CD4-positive, alpha-beta T cell treated with Interleukin-17A for 1 hour (primary cell): Measurements from ENCODE around the gene SYNE1.
"Not testable (repeated sequence)": the region's sequence is repeated elsewhere in the genome, so short reads cannot be mapped to it uniquely, and the experiment has no call there.

Source experiments
- DNase-seq: peaks from one replicate; pipeline ENCODE4 v3.0.0-alpha.2; 2020

The SYNE1 gene

DNA sequence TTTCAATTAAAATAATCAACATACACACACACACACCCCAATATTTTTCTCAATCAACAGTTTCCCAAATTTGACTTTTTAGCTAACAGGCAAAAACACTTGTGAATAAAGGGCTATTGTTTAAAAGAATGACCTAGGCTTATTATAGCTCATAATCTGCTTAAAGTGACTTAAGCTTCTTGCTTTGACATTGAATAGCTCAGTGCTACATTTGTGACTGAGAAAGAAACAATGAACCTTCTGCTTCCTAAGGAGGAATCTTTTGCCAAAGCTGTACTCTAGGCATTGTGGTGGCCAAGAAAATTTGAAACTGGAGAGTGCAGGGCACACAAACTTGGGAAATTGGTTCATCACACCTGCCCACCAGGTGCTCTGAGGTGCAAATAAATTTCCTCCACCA, 282.0 kb downstream of the SYNE1 start:
- DNase-seq: no peak

GRCh38 chr6:152353440-152353839, 283.7 kb downstream of the SYNE1 start:
- no peak for DNase-seq

DNA sequence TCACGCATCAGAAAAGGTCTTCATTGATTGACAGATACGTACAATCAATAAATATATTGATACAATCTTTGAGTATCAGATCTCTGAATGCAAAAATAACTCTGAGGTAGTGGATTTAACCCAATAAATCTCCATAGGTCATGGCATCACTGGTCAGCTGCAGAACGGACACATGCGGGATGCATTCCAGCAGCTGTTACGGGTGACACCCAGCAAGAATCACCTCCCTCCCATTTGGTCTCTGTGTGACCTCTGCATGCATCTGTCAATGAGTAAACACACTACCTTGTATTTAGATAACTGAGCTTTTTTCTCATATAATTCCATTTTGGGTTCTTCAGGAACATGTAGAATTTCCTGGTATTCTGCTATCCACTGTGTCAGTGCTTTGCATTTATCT, 285.4 kb downstream of the SYNE1 start:
- DNase-seq: no peak

GRCh38 chr6:152351110-152351509, 286.1 kb downstream of the SYNE1 start:
- DNase-seq: no peak

GRCh38 chr6:152348116-152348515, 289.0 kb downstream of the SYNE1 start:
- DNase-seq: no peak

- DNase-seq: no peak
Measured at GRCh38 chr6:152343735-152344360, 293.3 kb downstream of the SYNE1 start.

DNA sequence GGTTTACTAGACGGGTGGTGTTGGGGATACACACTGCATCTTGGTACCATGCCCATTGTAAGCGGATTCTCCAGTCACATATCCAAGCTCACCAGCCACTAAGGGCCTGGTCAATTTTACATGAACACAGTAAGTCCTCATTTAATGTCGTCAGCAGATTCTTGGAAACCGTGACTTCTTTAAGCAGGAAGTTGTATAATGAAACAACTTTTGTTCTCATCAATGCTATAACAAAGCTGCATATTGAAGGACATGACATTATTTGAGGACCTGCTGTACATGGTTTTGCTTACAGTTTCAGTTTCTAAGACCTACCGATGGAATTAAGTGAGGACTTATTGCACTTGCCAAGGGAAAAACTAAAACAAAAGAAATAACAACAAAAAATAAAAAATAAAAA, 295.6 kb downstream of the SYNE1 start:
- no peak for DNase-seq

- DNase-seq: peak; percentile 63
Measured at GRCh38 chr6:152338335-152339125, 298.6 kb downstream of the SYNE1 start.

GRCh38 chr6:152334555-152334954, 302.6 kb downstream of the SYNE1 start:
- no peak for DNase-seq

GRCh38 chr6:152330961-152331360, 306.2 kb downstream of the SYNE1 start:
- no peak for DNase-seq

DNA sequence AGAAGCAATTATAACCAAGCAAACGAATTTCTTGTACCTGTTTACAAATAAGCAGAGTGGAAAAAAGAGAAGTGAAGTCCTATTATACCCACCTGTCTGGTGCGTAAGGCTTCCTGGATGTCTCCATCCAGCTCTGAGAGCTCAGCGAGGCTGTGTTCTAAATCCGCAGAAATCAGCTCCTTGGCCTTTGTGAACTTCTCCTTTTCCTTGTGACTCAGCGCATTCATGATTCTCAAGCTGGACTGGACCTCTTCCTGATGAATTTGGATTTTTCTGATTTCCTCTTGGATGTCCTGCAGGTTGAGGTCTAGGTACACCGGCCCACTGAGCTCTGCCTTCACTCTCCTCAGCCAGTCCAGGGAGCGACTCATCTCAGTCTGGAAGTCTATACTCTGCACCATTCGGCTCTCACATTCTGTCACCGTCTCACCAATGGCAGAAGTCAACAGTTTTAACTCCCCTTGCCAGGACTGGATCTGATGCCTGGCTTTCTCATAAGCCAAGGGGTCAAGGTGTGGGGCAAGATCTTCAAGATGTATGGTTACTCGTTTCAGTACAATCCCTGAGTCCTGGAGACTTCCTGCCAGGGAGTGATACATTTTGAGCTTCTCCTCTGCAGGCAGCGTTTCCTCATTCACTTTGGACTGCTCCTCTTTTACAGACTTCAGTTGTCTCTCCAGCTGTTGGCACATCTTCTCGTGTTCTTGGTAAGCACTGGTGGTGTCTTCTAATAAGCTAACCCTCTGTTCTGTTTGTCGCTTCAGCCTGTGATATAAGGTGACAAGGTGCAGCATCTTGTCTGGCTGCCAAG, 307.3 kb downstream of the SYNE1 start:
- no peak for DNase-seq

GRCh38 chr6:152328200-152328599, 309.0 kb downstream of the SYNE1 start:
- DNase-seq: not testable (repeated sequence)

GRCh38 chr6:152323376-152323775, 313.8 kb downstream of the SYNE1 start:
- no peak for DNase-seq

GRCh38 chr6:152318278-152318677, 318.9 kb downstream of the SYNE1 start:
- DNase-seq: no peak

- no peak for DNase-seq
Measured at GRCh38 chr6:152316024-152316423, 321.1 kb downstream of the SYNE1 start.

GRCh38 chr6:152314483-152314832, 322.7 kb downstream of the SYNE1 start:
- no peak for DNase-seq

DNA sequence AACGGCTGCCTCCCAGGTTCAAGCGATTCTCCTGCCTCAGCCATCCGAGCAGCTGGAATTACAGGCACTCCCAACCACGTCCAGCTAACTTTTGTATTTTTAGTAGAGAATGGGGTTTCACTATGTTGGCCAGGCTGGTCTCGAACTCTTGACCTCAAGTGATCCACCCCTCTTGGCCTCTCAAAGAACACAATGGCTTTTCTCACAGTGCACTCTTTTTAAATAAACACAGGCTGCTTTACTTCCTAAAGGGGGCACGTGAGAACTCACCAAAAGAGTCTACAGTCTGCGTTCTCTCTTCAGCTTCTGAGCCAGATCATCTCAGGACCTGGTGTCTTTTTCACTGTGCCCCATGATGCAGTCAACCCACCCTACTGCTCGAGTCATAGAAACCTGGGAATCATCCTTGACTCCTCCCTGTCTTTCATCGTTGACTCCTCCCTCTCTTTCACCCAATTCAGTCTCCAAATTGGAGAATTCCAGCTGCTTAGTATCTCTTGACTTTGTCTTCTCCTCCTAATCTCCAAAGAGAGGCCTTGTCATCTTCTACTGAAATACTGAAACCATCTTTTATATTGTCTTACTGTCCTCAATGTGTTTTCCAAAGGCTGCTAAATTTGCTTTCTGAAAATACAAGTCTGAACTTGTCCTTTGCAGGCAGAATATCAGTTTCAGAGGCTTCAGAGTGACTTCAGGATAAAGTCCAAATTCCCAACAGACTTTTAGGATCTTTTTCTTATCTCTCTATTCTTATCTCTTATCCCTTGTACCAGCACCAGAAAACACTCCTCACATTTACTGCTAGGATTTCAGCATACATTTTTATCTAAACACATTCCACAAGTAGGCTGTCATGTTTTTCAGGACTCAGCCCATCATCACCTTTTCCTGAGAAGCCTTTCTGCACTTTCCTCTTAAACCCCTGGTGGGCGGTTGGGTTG, 323.4 kb downstream of the SYNE1 start:
- no peak for DNase-seq

DNA sequence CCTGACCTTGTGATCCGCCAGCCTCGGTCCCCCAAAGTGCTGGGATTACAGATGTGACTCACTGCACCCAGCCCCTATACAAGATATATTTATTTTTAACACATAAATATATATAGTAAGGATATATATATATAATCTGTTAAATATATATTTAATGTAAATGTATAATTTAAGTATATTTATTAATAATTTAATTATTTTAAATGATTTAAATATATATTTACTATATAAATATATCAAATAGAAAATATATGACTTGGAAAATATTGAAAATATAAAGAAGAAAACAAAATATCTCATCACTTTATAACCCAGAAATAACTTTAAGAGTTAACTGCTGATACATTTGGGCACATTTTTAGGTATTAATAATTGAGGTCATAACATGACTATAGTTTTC, 324.7 kb downstream of the SYNE1 start:
- DNase-seq: no peak

- peak; percentile 40 for DNase-seq
Measured at GRCh38 chr6:152310371-152310954, 326.7 kb downstream of the SYNE1 start.

DNA sequence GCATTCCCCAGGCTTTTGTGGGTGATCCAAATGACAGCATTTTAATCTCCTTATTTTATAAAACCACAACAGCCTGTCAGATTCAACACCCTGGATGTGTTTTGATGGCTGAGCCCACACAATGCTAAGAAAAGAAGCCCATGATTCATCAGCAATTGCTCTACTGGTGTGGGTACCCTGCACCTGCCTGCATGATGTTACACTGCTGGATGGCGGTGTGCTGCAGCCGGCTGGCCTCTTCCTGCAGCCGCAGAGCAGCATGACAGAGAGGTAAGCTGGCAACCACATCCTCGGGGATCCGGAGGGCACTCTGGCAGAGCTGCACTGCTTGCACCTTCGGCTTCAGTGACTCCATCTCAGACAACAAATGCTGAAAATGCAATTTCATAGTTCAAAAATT, 327.5 kb downstream of the SYNE1 start:
- peak; percentile 65 for DNase-seq

DNA sequence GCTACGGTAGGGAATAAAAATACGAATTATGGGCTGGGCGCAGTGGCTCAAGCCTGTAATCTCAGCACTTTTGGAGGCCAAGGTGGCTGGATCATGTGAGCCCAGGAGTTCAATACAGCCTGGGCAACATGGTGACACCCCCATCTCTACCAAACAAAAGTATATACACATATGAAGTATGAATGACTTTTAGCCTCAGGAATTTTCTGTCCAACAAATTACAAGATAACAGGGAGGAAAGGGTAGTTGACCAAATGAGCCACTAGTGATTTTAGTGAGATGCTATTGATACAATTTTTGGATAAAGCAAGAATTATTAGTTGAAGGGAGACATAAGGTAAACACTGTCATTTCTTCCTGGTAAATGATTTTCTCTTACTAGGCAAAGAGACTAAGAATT, 328.2 kb downstream of the SYNE1 start:
- DNase-seq: no peak

GRCh38 chr6:152308306-152308705, 328.9 kb downstream of the SYNE1 start:
- no peak for DNase-seq
